ENCODE measurements around the gene DUSP22.

The DUSP22 gene

DNA sequence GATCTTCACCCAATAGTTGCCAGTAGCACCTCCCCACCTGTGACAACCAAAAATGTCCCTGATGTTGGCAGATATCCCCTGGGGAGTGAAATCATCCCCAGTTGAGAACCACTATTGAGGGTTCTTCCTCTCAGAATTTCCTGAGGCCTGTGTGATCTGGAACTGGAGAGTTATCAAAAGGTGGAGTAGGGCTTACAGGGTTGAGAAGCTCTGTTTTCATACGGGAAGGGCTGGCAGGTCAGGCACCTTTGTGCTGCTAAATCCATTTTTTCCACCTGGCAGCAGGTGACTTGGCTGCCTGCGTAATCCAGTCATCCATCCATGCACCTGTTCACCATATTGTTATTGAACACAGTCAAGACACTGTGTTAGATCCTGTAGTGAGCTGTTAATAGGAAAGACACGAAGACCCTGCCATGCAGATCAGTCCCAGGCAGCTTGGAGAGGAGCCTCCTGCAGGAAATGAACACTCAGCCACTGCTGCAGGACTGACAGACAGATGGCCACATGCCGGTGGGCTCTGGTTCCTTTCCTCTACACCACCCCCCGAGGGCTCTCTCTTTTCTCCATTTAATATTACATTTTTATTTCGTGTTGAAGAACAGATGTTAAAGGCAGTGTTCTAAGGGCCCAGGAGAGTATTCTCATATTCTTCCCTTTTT, 5.4 kb downstream of the DUSP22 start:
- no peak for DNase-seq

DNA sequence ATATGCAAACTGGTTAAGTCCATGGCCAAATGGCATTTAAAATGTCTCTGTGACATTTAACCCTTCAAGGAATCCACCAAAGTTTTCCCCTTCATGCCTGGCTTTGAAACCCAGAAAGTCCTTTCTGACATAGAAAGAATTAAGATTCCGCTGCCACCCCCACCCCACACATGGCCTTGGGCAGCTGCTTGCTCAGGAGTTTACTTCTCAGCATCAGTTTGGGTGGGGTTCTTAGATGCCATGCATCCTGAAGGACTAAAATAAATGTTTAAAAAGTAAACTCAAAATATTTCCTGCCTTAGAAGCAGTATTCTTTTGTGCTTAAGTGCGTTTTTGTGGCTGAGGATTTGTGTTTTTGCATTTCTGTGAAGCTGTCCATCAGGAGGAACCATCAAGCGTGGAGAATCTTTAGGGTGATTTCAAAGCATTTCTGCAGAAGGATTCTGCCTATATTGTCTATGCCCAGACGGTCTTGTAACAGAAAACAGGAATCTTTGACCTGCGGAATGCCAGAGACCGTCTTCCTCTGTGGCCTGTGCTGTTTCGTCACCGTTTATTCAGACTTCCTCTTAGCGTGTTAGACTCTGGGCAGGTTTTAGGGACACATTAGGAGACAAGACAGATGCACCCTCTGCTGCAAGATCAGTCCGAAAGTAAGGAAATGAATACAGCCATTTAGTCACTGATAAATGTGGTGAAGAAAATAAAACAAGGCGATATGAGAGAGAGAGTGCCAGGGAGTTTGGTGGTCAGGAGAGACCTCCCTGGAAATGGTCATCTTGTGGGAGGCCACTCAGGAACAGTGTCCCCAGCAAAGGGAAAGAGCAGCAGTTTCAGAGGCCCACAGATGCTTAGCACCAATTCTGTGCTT, 6.2 kb downstream of the DUSP22 start:
- no peak for DNase-seq

DNA sequence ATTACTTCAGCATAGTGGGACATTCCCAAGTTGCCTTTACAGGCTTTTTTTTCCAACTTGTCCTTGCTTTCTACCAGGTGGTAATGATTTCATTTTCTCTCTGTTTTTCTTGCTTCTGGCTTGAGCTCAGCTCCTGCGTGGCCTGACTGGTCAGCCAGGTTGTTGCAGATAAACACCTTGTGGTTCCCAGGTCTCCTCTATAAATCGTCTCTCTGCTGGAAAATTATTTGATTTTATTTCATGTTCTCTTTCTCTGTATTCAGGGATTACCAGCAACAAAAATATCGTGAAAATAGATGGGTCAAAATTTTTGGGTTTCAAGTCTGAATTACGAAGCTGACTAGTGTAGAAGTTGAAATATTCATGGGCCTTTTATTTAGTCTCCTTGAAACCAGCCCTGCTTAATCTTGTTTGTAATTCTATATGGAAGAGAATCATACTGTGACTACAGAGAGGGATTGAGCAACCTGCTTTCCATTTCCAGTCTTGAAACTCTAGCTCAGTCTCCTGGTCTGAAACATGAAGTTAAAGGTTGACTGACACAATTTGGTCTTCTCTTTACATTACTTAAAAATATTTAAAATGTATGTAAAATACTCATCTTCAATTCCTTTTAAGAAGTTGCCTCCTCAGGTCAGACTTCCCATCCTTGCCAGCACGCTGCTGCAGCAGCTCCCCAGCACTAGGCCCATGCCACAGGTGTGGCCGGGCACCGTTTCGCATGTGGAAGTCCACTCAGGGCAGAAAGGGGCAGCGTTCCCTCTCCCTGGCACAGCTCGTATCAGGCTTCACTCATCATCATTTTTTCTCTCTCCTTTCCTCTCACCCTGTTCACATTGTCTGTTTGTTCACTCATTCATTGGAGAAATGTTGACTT, 7.1 kb downstream of the DUSP22 start:
- DNase-seq, result no peak

DNA sequence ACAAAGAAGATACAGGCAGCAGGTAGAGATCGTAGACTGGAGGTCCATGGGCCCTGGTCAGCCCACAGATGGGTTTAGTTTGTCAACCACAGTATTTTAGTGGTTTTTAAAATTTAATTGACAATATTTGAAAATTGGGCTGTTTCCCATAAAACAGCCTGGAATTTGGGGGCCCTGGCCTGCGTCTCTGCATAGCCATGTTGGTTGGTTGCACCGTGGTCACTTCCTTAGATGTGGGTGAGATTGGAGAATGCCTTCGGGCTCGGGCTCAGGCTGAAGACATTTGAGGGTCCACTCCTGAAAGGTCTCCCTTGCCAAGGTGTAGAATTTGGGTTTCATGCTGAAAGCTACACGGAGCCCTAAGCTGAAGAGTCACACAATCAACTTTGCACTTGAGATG, 7.7 kb downstream of the DUSP22 start:
- DNase-seq, result no peak

DNA sequence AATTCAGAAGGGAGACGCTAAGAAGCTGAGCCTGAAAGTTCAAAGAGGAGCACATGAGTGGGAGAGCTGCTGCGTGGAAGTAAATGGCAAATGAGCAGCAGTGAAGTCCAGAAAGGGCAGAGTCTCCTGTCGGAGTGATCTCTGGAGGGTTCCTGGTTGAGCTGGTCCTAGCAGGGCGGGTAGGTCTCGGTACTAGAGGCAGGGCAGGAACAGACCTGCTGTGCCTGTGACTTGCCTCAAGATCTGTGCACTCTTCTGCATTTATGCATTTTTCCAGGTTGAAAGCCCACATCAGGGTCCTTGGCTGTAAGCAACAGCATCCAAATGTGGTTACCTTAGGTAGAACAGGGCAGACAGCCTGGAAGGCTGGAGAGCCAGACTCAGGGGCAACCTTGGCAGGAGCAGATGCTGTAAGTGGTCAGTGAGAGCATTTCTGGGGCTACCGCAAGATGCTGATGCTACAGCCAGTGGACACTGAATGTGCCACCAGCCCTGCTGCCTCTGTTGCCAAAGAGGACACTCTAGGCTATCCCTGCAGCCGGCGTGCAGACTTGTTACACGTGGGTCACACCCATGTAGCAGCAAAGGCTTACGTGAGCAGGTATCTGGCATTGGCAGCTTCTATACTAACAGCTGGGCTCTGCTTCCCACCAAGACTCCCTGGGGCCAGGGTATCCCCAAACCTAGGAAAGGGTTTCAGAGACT, 8.4 kb downstream of the DUSP22 start:
- no peak for DNase-seq

DNA sequence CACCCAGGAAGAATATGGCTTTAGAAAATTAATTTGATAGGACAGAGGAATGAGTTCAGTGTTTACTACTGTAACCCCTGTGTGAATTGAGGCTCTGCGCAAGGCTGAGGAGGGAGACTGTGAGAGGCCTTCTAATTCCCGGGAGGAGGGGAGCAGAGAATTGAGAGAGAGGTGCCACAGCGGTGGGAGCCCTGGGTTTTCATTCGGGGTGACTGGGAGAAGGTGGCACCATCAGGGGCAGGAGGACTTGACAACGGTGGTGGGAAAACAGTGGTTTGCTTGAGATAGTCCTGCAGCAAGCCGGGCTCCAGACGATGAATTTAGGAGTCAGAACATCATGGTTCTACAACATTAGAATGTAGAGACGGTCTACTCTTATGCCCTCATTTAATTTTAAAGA, 9.2 kb downstream of the DUSP22 start:
- no peak for DNase-seq

DNA sequence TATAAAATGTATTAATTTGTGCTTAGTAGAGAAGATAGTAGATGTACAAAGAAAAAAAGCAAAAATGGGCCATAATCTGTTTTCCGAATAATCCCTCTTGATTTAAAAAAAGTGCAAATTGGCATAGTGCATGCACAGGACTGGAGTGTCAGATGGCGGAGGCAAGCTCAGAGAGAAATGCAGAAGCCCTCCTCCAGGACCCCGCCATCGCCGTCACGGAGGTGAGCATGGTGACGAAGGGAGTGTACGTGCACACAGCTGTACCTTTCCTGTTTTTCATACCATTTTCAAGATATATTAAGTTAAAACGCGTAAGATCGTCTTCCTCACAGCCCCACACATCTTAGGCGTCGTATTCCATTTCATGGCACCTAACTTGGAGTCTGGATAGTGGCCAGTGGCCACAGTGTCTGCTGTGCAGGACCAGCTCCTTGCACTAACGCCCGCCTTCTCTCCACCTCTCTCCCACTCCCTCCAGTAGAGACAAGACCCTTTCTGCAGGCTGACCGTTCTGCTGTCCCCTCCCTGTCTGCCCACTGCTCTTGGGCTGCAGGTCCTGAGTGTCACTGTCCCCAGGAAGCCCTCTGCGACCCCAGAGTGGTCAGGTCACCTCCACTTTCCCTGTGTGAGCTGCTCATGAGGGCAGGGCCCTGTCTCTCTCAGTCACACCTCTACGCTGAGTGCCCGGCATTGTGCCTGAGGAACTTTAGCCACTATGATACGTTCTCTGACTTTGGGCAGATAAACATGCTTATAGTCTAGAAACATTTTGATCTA, 9.8 kb downstream of the DUSP22 start:
- DNase-seq, result no peak

DNA sequence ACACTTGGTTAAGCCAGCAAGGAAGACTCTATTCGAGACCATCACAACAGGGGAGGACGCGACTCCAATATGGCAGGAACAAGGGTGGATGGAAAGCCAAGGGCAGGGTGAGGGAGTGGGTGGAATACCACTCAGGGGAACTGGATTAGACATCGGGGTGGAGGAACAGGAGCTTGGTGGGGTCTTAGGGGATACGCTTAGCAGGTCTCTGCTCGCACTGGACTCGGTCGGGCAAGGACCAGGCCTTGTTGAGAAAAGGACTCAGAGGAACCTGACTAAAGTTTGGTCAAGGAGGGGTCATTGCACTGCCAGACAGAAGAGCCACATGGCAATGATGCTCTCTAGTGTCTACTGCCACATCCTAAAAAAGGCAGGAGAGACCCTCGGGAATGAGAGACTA, 10.5 kb downstream of the DUSP22 start:
- no peak for DNase-seq

DNA sequence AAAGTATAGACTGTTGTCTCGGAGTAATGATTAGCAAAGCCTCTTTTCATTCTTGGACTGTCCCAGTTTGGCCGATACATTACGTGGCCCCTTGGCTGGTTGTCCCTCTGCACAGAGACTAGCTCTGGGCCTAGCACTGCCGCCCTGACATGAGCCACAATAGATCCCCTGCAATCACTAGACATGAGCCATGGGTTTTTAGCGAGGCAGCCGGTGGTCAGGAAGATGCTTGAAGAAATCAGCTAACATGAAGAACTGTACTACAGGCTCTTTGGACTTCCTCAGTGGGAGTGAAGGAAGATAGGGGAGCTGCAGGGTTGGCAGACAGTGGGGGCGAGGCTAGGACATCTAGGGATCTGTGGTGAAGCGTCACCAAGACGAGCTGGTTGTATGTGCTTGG, 11.0 kb downstream of the DUSP22 start:
- DNase-seq, result no peak

DNA sequence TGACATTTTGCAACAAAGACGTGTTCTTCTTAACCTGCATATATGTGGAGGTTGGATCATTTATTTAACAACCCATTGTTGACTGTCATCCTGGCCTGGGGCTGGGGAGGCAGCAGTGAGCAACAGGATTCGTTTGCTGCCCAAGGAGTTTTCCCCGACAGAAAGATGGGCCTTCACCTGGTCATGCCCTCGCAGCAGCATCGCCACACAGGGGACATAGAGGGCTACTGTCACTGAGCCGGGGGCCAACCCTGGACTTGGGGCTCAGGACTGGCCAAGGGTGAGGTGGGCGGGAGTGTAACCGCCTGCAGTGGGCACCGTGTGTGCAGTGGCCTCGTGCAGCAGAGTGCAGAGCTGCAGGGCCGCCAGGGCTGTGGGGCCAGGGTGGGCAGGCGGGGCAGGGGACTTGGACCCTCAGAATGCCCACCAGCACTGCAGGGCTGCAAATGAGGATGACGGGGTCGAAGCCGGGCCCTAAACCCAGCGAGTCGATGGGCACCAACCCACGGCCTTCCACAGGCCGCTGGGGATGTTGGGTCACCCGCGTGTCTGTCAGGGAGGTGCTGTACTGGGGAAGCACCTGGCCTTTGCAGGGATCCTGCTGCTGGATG, 11.8 kb downstream of the DUSP22 start:
- DNase-seq, result no peak

DNA sequence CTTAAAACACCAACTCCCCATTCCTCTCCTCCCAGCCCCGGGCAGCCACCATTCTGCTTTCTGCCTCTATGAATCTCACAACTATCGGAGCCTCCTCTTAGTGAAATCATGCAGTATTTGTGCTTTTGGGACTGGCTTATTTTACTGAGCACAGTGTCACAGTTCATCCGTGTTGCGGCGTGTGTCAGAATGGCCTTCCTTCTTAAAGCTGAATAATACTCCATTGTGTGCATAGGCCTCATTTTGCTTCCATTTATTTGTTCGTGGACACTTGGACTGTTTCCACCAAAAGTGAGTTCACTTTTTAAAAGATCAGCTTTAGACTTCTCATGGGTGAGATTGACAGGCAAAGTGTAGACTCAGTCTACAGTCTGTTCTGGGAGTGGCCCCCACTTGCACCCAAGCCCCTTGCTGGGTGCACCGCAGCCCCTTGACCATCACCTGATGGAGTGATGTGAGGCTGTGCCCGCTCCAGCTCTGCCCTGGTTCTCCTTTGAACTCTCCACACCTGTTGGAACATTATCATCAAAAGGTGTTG, 12.6 kb downstream of the DUSP22 start:
- no peak for DNase-seq

DNA sequence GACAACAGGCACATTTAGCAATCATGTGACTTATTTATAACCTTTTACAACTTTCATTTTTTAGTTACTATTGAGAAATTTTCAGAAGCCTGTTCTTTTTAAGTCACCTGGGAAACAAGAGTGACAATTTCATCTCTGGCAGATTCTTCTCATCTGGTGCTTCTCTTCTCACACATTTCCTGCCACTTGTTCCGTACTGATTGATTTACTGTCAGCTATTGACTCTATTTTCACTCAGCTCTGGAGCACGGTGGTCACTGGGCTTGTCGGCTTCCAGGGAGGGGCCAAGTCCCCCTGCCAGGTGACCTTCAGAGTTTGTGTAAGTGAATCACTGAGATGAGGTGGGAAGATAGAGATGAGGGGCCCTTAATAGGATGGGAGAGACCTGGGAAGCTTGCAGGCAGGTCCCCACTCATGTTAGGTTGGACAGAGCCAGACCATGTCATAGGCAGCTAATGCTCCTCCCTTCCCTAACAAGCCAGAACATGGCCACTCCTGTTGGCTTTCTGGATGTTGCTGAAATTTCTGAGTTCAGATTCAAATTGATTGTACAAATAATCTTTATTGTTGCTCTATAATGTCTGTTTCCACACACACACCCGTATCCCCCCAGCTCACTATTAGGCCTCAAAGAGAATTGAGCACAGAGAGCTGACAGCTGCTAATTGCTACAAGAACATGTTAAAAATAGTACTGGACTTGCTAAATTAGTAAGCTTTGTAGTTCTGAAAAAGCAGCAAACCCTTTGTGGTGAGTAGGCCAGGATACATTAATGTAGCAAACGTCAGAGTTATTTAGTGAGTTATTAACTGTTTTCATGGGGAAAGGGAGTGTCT, 13.3 kb downstream of the DUSP22 start:
- DNase-seq, result no peak

DNA sequence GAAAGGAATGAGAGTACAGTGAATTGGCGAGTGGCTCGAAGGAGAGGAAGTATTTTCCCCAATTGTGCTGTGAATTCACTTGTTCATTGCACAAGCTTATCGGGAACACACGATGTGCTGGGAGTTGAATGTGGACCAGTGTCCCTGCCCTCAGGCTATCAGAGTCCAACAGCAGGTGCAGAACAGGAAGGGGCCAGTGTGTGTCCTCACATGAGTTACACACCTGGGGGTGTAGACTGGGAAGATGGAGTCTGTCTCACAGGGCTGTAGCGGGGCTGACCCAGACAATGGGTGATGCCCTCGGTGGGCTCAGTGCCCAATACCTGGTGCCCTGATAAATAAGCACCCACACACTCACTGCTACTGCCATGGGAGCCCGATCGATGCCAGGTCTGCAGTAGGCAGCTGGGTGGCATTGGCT, 14.4 kb downstream of the DUSP22 start:
- no peak for DNase-seq

DNA sequence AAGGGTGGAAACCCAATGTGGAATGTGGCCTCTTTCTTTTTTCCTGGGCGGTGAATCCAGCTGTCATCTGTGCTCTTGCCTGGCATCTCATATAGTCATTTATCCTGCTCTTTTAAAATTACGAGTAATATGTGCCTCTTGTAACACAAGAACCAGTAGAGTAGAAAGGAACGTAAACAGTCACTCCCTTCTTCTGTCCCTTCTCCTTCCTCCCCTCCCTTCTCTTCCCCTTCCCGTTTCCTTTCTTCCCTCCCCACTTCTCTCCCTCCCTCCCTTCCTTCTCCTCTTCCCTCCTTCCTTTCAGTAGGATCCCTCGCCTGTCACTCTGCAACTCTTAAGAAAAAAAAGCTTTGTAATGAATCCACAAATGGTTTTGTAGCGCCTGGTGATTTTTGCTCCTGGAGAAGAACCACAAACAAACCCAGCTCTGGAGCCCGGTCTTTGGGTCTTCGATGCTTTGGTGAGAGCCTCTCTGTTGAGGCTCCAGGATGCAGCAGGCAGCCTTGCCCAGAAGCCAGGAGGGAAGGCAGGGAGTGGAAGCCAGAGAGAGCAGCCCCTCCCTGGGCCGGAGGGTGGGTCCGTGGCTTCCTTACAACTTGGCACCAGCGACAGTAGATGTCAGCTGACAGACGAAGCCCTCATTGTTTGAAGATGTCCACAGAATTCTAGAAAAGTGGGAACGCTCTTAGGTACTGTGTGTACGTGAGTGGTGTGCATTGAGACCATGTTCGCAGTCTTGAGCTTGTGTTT, 15.0 kb downstream of the DUSP22 start:
- DNase-seq, result no peak

DNA sequence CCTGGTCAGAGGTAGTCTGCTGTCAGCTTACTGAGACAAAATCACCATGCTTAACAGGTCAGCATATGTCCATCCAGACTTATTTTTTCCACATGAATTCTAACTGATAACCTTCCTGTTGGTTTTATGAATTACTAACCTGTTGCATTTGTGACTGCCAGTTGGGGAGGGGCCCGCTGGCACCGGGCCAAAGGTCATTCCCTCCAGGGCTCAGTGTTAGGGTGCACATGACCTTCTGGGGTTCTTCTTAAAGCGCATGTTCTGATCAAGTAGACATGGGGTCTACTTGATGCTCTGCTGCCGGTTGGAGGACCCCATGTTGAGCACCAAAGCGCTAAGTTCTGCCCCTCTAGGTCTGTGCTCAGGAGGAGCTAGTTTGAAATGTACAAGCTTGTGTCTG, 15.6 kb downstream of the DUSP22 start:
- no peak for DNase-seq

DNA sequence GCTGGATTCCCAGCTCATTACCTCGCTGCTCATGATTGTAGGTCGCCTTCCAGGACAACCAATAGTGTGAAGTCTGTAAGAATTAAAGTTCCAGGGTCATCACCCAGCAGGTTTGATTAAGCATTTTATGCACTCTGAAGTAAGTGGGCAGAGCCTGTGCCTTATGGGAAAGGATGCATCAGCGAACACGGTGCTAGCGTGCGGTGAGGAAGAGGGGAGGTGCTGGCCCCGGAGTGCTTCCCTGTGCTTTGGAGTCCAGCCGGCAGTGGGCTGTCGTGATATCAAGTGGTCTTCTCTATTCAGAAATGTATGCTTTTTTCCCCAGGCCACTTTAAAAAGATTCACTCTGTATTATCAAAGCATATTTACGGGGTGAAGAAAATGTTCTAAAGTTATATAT, 16.0 kb downstream of the DUSP22 start:
- no peak for DNase-seq

DNA sequence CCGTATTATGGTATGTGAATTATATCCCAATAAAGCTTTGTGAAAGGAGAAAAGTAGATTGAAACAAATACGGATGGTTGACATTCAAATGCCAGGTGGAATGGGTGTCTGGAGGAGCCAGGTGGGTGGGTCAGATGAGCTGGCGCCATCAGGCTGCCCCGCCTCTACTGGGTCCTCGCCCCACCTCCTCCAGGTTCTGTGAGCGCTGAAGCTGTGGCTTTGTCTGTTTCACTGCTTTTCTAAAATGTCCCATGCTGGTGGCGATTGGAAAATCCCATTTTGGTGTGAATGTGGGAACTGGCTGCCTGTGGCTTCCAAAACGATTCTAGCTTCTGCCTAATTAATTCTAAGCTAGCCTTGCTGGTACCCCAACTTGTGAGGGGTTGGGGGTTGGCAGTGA, 16.5 kb downstream of the DUSP22 start:
- no peak for DNase-seq

DNA sequence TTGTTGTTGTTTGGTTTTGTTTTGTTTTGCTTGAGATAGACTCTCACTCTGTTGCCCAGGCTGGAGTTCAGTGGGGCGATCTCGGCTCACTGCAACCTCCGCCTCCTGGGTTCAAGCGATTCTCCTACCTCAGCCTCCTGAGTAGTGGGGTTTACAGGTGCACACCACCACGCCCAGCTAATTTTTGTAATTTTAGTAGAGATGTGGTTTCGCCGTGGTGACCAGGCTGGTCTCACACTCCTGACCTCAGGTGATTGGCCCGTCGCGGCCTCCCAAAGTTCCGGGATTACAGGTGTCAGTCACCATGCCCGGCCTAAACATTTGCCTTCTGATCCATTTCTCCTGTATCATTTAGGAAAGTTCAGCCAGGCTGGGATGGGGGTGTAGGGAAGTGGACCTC, 17.7 kb downstream of the DUSP22 start:
- no peak for DNase-seq

DNA sequence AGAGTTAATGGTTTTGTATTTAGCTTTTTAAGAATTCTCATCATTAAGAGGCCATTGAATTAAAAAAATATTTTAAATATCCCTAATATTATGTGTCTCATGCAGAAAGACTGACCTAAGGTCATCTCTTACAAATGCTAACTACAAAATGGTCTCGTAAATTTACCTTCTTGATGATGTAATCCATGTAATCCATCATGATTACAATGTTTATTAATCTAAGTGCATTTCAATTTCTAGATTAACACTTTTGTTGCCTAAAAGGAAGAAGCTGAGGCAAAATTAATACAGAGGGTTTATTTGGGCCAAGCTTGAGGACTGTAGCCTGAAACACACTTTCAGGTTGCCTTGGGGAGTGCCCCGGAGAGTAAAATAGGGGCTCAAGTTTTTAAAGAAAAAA, 18.4 kb downstream of the DUSP22 start:
- DNase-seq, result no peak

Data from NCI-H1105 (cell line).